Activated T-cell treated with anti-CD3 and anti-CD28 coated beads, Interleukin-2, amount 50 U/mL, for 1 hour (primary cell): ENCODE results near the gene CLRN3.

Experiments used
- DNase-seq: peaks from one replicate; pipeline ENCODE4 v3.0.0-alpha.2; 2020

Gene CLRN3

GRCh38 chr10:127873901-127874470 is 18.8 kb downstream of the CLRN3 start:
- no peak for DNase-seq

- no peak for DNase-seq
Measured at GRCh38 chr10:127872871-127873600, 19.7 kb downstream of the CLRN3 start.

GRCh38 chr10:127872011-127872761 is 20.6 kb downstream of the CLRN3 start:
- no peak for DNase-seq

GRCh38 chr10:127871631-127872010 is 21.1 kb downstream of the CLRN3 start:
- DNase-seq = no peak

- no peak for DNase-seq
Measured at GRCh38 chr10:127869329-127869728, 23.4 kb downstream of the CLRN3 start.

- no peak for DNase-seq
Measured at GRCh38 chr10:127867805-127868204, 24.9 kb downstream of the CLRN3 start.

GRCh38 chr10:127866276-127867013 is 26.3 kb downstream of the CLRN3 start:
- no peak for DNase-seq

GRCh38 chr10:127863231-127863825 is 29.4 kb downstream of the CLRN3 start:
- DNase-seq = no peak

- no peak for DNase-seq
Measured at GRCh38 chr10:127860592-127860991, 32.1 kb downstream of the CLRN3 start.

- no peak for DNase-seq
Measured at GRCh38 chr10:127855976-127856375, 36.8 kb downstream of the CLRN3 start.

GRCh38 chr10:127855591-127855881 is 37.2 kb downstream of the CLRN3 start:
- no peak for DNase-seq

- DNase-seq = no peak
Measured at GRCh38 chr10:127854769-127855590, 37.8 kb downstream of the CLRN3 start.

GRCh38 chr10:127853868-127854768 is 38.6 kb downstream of the CLRN3 start:
- DNase-seq = peak; percentile 47

- no peak for DNase-seq
Measured at GRCh38 chr10:127852456-127852855, 40.3 kb downstream of the CLRN3 start.

- DNase-seq = no peak
Measured at GRCh38 chr10:127851661-127852194, 41.0 kb downstream of the CLRN3 start.

GRCh38 chr10:127850944-127851343 is 41.8 kb downstream of the CLRN3 start:
- DNase-seq = no peak

- no peak for DNase-seq
Measured at GRCh38 chr10:127849921-127850320, 42.8 kb downstream of the CLRN3 start.

GRCh38 chr10:127849224-127849623 is 43.5 kb downstream of the CLRN3 start:
- no peak for DNase-seq

GRCh38 chr10:127848226-127848625 is 44.5 kb downstream of the CLRN3 start:
- no peak for DNase-seq

GRCh38 chr10:127845756-127846155 is 47.0 kb downstream of the CLRN3 start:
- DNase-seq = no peak

GRCh38 chr10:127840884-127841283 is 51.9 kb downstream of the CLRN3 start:
- no peak for DNase-seq
